AG04450 (cell line): ENCODE measurements around the gene XXYLT1. TPM values are rescaled to one million over a fixed set of nuclear protein-coding genes. Genes with fewer than 3 reads are reported as not detected.
A peak's percentile ranks its signal among the peaks of the same experiment; 100 is the strongest.

Experiments used
- CTCF ChIA-PET: fragments of 300-600, 350-600 bp; formaldehyde crosslinking; extraction: SDS; loops from one replicate; lab custom pipeline; 2022; ENCODE audit warnings: antibody characterized with exemption, inconsistent platforms; lab: Charles Lee
- POLR2A ChIA-PET: fragments of 350-600 bp; formaldehyde crosslinking; extraction: SDS; loops from one replicate; lab custom pipeline; 2021; ENCODE audit warnings: antibody characterized with exemption, inconsistent platforms; lab: Yijun Ruan, JAX
- DNase-seq: peaks from one replicate; pipeline ENCODE4 v3.0.0-alpha.2; 2011; ENCODE audit warnings: low read depth, low spot score
- H3K27ac ChIP-seq: one replicate; pipeline ENCODE4 v1.5.1; 2012; ENCODE audit warnings: low read depth, low read length, control low read depth
- H3K27me3 ChIP-seq: one replicate; pipeline ENCODE4 v1.6.0; 2012; ENCODE audit warnings: low read length; ENCODE audit not compliant: control insufficient read depth, insufficient read depth
- H3K4me3 ChIP-seq: 2 replicates; pipeline ENCODE4 v1.5.1; 2011; ENCODE audit warnings: mild to moderate bottlenecking, low read depth, low read length, control low read depth
- H3K9me3 ChIP-seq: 2 replicates; pipeline ENCODE4 v1.5.1; 2012; ENCODE audit warnings: low read length; ENCODE audit not compliant: control insufficient read depth, insufficient read depth
- polyA plus RNA-seq: library from polyadenylated mRNA; depleted of rRNA; stranded (reverse); fragments of >200 nt; gene quantifications from 2 replicates; pipeline ENCODE4 v1.2.3, GENCODE V29; 2011
- TF ChIP-seq, protein P1 (sequence below): IDR thresholded peaks from 2 replicates; pipeline ENCODE4 v1.5.1; 2011; ENCODE audit warnings: low read depth, low read length, control low read depth, inconsistent platforms

Gene XXYLT1
- polyA plus RNA-seq, 1 experiment = 16.5 TPM

DNA sequence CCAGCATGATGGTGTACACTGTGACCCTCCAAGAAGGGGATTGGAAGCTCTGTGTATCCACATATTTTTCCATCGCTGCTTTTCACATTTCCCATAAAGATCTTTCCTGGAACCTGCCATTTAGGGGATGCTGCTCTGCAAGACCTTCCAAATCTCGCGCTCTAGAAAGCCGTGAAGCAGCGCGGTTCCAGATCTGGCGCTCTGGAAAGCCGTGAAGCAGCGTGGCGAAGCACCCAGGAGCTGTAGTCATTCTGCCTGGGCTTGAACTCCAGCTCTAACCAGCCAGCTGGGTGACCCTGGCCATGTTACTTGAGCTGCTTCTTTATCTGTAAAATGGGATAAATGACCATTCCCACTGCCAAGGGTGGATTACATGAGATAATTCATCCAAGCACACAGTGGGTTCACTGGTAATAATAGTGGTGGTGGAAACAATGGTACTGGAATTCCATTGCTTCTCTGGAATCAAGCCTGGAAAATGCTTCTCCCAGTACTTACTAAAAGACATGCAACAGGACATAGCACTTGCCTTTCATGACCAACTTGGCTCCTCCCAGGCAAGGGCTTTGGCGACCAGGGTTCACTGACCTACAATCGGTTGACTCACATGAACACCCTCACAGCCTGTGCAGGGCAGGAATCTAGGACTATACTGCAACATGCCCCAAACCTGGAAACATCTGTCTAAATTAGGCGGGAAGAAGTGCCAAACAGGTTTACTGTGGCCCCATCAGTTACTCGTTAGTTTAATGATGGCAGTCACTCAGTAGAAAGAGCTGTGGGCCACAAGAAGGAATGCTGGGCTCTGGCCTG lies 70.7 kb downstream of the XXYLT1 start:
- Histone ChIP-seq H3K9me3 (peaks cover 2% of the 10 kb centered on the region; the same call in 1 of the 2 replicates), H3K4me3 (no peak overlapping the region), H3K27me3 (no peaks in the 10 kb centered on the region), H3K27ac (no peak overlapping the region)
- ChIA-PET POLR2A (no interaction called here), CTCF (no interaction called here)
- TF ChIP-seq, protein P1, sequence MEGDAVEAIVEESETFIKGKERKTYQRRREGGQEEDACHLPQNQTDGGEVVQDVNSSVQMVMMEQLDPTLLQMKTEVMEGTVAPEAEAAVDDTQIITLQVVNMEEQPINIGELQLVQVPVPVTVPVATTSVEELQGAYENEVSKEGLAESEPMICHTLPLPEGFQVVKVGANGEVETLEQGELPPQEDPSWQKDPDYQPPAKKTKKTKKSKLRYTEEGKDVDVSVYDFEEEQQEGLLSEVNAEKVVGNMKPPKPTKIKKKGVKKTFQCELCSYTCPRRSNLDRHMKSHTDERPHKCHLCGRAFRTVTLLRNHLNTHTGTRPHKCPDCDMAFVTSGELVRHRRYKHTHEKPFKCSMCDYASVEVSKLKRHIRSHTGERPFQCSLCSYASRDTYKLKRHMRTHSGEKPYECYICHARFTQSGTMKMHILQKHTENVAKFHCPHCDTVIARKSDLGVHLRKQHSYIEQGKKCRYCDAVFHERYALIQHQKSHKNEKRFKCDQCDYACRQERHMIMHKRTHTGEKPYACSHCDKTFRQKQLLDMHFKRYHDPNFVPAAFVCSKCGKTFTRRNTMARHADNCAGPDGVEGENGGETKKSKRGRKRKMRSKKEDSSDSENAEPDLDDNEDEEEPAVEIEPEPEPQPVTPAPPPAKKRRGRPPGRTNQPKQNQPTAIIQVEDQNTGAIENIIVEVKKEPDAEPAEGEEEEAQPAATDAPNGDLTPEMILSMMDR = no peak
- DNase-seq = no peak

DNA sequence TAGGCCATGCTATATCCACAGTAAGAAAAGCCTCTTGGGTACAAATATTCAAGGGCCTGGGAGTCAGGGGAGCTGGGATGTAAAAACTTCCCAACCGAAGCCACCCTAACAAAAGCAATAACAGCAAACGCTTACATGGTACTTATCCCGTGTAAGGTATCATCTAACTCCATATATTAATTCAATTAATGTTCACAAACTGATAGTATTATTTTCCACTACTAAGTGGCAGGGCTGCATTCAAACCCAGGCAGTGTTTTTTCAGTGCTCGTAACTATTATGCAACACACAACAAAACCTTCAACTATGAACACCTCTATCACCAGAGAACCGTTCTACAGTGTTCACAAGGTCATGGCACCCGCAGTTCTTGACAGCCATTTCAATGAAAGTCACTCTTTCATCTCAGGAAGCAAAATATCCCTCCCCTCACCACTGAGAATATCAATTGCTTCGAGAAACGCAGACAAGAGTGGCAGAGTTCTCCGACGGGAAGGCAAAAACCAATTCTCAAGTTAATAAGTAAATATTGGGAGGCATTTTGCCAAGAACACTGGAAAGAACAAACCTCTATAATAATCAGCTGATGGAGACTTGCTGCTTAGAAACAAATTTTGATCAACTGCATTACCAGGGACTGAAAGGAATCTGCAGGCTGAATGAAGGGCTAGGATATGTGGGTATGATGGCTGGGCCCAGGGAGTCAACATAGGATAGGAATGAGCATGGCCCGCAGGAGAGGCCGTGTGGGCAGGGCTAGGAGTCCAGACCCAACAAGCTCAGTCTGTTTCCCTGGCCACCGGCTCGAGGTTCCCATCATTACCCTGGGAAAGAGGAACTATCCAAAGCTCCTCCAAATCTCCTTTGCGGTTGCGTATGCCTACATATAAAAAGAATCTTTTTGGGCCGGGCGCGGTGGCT lies 72.3 kb downstream of the XXYLT1 start:
- ChIA-PET POLR2A (no interaction called here), CTCF (no interaction called here)
- TF ChIP-seq, protein P1 = no peak
- H3K27ac ChIP-seq = peak overlapping the region; percentile 49
- DNase-seq = no peak
- H3K9me3 ChIP-seq = peaks cover 2% of the 10 kb centered on the region; the same call in 1 of the 2 replicates
- no peak overlapping the region for H3K4me3 ChIP-seq
- H3K27me3 ChIP-seq = no peaks in the 10 kb centered on the region

DNA sequence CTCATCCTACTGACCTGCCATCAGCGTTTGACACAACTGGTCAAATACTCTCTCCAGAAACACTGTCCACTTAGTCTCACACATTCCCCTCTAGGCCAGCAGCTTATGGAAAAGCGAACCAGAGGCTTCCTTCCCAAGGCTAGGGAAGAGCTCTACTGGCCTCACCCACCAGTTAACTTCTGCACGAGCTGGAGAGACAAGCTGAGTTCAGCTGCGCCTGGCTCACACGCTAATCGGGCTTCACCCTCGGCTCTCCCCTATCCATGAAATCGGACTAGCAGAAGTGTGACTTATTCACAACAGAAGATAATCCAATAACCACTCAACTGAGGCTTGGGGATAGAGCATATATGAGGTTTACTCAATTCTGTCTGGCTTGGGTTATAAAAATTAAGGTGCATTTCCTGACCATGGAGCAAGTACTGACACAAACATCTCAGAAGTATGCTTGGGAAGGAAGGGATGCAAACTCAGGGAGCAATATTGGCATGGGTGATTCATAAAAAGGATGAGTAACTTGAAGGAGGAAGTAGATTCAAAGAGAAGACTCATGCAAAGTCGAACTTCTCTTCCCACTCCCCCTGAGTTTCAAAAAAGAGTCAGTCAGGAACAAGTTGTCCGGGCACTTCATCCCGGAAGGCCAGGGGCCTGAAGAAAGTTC lies 73.1 kb downstream of the XXYLT1 start:
- DNase-seq = no peak
- TF ChIP-seq, protein P1 = no peak
- Histone ChIP-seq H3K27me3 (no peaks in the 10 kb centered on the region), H3K9me3 (peaks cover 2% of the 10 kb centered on the region; the same call in 1 of the 2 replicates), H3K27ac (peak overlapping the region; percentile 68), H3K4me3 (no peak overlapping the region)
- CTCF ChIA-PET = interaction anchor here (0.7 to 1.6 kb wide), 3 partner anchors 10 to 526 kb away, joined by 3 to 4 read pairs (median 3); no protein-coding TSS in a partner anchor
- POLR2A ChIA-PET = no interaction called here

DNA sequence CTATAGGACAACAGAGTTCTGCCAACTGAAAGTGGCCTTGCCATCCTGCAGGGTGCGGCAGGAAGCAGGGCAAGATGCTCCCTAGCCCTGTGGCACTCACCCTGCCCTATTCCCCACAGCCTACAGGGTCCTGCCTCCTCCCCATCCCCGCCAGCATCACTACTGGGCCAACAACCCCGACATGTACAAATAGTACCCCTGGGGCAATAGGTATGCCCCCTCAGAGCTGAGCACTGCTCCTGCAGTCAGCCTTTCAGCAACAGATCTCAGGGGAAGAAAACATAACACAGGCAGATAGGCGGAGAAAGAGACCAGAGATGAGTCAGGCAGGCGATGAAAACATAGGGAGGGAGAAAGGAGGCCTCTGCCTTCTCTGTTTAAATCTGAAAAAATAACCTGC lies 74.7 kb downstream of the XXYLT1 start:
- ChIA-PET CTCF (interaction anchor here (0.6 to 1.6 kb wide), 3 partner anchors 64 to 100 kb away, joined by 3 to 5 read pairs (median 4); partner anchors contain the start of gene XXYLT1), POLR2A (no interaction called here)
- no peaks in the 10 kb centered on the region for H3K27me3 ChIP-seq
- TF ChIP-seq, protein P1 = no peak
- H3K9me3 ChIP-seq = peaks cover 6% of the 10 kb centered on the region
- DNase-seq = no peak
- no peak overlapping the region for H3K4me3 ChIP-seq
- H3K27ac ChIP-seq = peak overlapping the region; percentile 31
